Astrocyte of the cerebellum (primary cell): ENCODE data around the gene ACACB.

Experiments used
- DNase-seq: peaks from one replicate; pipeline ENCODE4 v3.0.0-alpha.2; 2011; ENCODE audit warnings: low read depth
- H3K4me3 ChIP-seq: 2 replicates; pipeline ENCODE4 v1.5.1; 2011; ENCODE audit warnings: mild to moderate bottlenecking, low read depth, low read length, moderate library complexity
- in situ Hi-C: cut with HindIII; loops from 2 replicates; pipeline ENCODE4 v1.10.0; 2017; ENCODE audit warnings: low sequenced_read_pairs
- TF ChIP-seq, protein P1 (sequence below): IDR thresholded peaks from 2 replicates; pipeline ENCODE4 v1.5.1; 2012; ENCODE audit warnings: low read length, low read depth, moderate library complexity, mild to moderate bottlenecking; ENCODE audit errors: missing control alignments

Gene ACACB

DNA sequence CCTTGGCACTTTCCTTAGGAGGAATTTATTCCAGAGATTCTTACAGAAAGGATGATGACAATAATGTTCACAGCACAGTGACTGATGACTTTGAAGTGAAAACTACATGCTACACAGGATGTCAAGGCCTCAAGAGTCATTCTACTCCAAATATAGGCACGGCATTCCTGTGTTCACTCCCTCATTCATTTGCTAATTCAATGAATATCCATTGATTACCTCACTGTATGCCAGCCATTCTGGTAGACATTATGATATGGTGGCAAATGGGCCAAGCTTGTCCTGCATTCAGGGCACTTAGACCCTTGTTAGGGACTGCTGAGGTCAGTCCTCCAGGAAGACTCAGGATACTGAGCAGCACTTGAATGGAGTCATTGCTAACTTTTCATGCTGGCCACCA lies 144.7 kb downstream of the ACACB start:
- in situ Hi-C loops, result no loop called here
- no peak overlapping the region for H3K4me3 ChIP-seq
- TF ChIP-seq, protein P1, sequence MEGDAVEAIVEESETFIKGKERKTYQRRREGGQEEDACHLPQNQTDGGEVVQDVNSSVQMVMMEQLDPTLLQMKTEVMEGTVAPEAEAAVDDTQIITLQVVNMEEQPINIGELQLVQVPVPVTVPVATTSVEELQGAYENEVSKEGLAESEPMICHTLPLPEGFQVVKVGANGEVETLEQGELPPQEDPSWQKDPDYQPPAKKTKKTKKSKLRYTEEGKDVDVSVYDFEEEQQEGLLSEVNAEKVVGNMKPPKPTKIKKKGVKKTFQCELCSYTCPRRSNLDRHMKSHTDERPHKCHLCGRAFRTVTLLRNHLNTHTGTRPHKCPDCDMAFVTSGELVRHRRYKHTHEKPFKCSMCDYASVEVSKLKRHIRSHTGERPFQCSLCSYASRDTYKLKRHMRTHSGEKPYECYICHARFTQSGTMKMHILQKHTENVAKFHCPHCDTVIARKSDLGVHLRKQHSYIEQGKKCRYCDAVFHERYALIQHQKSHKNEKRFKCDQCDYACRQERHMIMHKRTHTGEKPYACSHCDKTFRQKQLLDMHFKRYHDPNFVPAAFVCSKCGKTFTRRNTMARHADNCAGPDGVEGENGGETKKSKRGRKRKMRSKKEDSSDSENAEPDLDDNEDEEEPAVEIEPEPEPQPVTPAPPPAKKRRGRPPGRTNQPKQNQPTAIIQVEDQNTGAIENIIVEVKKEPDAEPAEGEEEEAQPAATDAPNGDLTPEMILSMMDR, result no peak
- DNase-seq, result no peak

DNA sequence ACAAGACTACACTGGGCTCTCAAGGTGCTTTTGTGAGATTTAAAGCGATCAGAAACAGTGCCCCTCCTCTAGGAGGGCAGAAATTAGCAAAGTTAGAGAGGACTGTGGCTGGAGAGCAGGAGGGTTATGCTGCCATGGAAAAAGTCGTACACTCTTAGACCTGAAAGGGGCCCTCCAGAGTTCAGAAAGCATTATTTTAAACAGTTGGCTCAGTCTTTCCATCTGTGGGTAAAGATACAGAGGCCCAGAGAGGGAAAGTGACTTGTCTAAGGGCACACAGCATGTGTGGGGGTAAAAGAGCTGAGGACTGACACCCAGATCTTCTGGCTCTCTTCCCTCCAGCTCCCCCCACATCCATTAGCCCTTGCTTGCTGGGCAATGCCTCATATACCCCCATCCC lies 145.6 kb downstream of the ACACB start:
- TF ChIP-seq, protein P1, result no peak
- in situ Hi-C loops, result no loop called here
- no peak overlapping the region for H3K4me3 ChIP-seq
- DNase-seq, result no peak

DNA sequence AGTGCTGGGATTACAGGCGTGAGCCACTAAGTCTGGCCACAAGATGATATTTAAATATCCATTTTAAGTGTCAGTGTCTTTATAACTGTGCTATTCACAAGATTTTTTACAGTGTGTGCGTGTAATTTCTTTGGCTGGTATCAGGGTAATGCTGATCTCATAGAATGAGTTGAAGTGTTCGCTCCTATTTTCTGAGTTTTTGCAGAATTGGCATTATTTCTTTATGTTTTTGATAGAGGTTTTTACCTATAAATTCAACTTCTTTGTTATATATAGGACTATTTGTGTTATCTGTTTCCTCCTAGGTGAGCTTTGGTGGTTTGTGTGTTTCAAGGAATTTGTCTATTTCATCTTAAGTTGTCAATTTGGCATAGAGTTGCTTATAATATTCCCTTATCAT lies 147.1 kb downstream of the ACACB start:
- TF ChIP-seq, protein P1, result no peak

DNA sequence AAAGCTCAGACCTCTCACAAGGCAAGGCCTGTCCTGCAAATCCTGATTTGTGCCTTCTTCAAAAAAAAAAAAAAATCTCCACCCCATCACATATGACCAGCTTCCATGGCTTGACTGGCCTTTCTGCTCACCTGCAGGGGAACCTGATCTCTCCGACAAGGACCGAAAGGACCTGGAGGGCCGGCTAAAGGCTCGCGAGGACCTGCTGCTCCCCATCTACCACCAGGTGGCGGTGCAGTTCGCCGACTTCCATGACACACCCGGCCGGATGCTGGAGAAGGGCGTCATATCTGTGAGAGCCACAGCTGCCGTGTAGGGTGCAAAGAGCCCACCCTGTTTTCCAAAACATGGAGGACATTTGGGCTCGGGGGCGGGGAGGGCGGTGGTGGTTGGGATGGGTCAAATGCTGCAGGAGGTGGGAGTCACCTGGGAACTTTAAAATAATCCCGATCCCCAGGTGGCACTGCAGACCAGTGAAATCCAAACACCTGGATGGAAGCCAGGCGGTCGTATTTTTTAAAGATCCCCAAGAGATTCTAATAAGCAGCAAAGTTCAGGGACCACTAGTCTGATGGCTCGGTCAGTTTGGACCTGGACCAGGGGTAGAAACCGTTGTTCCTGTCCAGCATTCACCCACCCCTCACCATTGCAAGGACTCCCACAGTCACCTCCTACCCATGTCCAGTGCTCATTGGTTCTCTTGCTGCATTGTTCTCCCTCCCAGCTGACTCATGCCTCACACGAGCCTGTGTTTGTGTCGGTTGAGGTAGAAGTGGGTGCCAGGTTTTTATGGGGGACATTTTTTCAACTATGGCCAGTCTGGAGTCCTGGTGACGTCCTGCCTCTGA lies 147.9 kb downstream of the ACACB start:
- in situ Hi-C loops, result no loop called here
- no peak for DNase-seq
- no peak overlapping the region for H3K4me3 ChIP-seq
- TF ChIP-seq, protein P1, result peak; percentile 73

More for the DNA sequence above, 147.1 kb downstream of the ACACB start:
- DNase-seq, result no peak
- H3K4me3 ChIP-seq, result no peak overlapping the region
- in situ Hi-C loops, result no loop called here

DNA sequence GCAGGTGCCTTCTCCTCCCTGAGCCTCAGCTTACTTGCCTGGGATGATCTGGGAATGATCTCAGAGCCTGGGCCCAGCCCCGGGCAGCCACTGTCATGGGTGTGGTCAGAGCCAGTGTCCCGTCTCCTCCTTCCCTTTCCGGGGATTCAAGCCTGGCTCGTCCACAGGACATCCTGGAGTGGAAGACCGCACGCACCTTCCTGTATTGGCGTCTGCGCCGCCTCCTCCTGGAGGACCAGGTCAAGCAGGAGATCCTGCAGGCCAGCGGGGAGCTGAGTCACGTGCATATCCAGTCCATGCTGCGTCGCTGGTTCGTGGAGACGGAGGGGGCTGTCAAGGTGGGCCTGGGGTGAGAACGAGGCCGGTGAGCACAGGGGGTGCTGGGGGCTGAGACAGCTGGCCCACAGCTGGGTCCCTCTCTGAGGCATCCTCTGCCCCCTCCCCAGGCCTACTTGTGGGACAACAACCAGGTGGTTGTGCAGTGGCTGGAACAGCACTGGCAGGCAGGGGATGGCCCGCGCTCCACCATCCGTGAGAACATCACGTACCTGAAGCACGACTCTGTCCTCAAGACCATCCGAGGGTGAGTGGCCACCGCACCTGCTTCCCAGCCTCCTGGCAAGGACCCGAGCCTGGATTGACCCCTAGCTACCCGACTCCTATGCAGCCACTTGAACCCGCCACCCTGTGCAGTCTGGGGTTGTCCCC lies 148.7 kb downstream of the ACACB start:
- no peak for DNase-seq
- H3K4me3 ChIP-seq, result no peak overlapping the region
- in situ Hi-C loops, result no loop called here
- TF ChIP-seq, protein P1, result no peak

DNA sequence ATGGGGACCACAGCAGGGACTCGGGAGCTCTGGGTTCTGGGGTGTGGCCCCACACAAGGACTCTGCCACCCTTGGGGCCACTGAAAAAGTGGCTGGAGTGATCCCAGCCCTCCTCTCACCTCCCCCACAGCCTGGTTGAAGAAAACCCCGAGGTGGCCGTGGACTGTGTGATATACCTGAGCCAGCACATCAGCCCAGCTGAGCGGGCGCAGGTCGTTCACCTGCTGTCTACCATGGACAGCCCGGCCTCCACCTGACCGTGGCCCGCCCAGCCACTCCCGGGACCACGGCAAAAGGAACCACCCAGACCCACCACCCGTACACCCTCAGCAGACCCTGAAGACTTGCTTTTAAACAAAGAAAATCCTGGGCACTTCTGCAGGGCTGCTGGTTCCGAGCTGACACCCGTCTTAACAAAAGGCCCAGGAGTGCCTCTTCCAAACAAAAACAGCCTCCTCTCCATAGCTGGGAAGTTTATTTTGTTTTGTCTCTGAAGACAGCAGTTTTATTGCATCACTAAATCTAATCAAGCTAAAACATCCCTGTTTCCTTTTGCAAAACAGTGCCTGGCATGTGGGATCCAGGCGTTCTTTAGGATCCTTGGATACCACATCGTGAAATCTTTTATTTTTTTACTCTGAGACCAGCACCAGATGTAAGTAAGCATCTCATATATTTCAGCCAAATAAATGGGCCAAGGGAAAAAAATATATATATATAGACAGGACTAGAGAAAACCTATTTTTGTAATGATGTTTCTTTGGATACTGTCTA lies 149.9 kb downstream of the ACACB start:
- no peak for DNase-seq
- TF ChIP-seq, protein P1, result no peak
- H3K4me3 ChIP-seq, result no peak overlapping the region
- in situ Hi-C loops, result no loop called here
